Left lung (tissue), 10 donors: ENCODE measurements around the gene ATXN1. TPM values are rescaled to one million over a fixed set of nuclear protein-coding genes. Genes with fewer than 3 reads are reported as not detected.

ENCODE experiments used
- ATAC-seq: fragments of 200-7000 bp; cut with Tn5 transposase; one replicate; pipeline ENCODE4 v1.9.1; 2020; ENCODE audit warnings: moderate library complexity
- DNase-seq, 4 donors: peaks; one replicate each; pipeline ENCODE4 v3.0.0-alpha.2; 2013 to 2020
- H3K27ac ChIP-seq, 2 donors: fragments of 200-600 bp; sonication (generic) in 1 of 2; one replicate each; pipeline versions ENCODE4 v1.5.0 to v1.8.0; 2020 to 2021
- H3K27me3 ChIP-seq, 2 donors: fragments of 200-600 bp; sonication (generic) in 1 of 2; one replicate each; pipeline versions ENCODE4 v1.5.0 to v1.8.0; 2020 to 2021
- H3K36me3 ChIP-seq, 2 donors: fragments of 200-600 bp; sonication (generic) in 1 of 2; one replicate each; pipeline versions ENCODE4 v1.5.0 to v1.8.0; 2020 to 2021
- H3K4me1 ChIP-seq, 2 donors: fragments of 200-600 bp; one replicate each; pipeline ENCODE4 v1.8.0; 2021
- H3K4me3 ChIP-seq, 2 donors: fragments of 200-600 bp; sonication (generic) in 1 of 2; one replicate each; pipeline versions ENCODE4 v1.5.0 to v1.8.0; 2020 to 2021; ENCODE audit warnings: mild to moderate bottlenecking in 1 of 2
- H3K9me3 ChIP-seq, 2 donors: fragments of 200-600 bp; sonication (generic) in 1 of 2; one replicate each; pipeline versions ENCODE4 v1.5.0 to v1.8.0; 2020 to 2021
- intact Hi-C, 2 donors: fragments of 100-400 bp; cut with DNase I; formaldehyde crosslinking; loops; one replicate each; pipeline versions ENCODE4 v1.11.2 to v1.14.2; 2022
- polyA plus RNA-seq, 6 donors: library from polyadenylated mRNA; unstranded; fragments of 120-200 nt; gene quantifications; one replicate each; pipeline ENCODE4 v1.2.1, GENCODE V29; 2013; ENCODE audit not compliant: insufficient read length in 6 of 6
- total RNA-seq, 2 donors: library from RNA; stranded (reverse); fragmentation: NEBNext Ultra II Directional; extraction: Animal tissue kit (Norgen Biotek cat#: 25700); gene quantifications; one replicate each; pipeline ENCODE4 v1.2.1, GENCODE V29; 2021
- TF ChIP-seq, protein P1 (sequence below), 2 donors: fragments of 200-600 bp; sonication (generic) in 1 of 2; IDR thresholded peaks; one replicate each; pipeline versions ENCODE4 v1.5.0 to v1.8.0; 2021; ENCODE audit warnings: antibody characterized with exemption in 2 of 2
- donor health status: DM: no; HTN: yes; CAD: no.
- donor health status: DM: no; HTN: no; CAD: no.

Gene ATXN1
- total and polyA plus RNA-seq, 8 donors = 23.3 to 67.4 (median 27.3) TPM

DNA sequence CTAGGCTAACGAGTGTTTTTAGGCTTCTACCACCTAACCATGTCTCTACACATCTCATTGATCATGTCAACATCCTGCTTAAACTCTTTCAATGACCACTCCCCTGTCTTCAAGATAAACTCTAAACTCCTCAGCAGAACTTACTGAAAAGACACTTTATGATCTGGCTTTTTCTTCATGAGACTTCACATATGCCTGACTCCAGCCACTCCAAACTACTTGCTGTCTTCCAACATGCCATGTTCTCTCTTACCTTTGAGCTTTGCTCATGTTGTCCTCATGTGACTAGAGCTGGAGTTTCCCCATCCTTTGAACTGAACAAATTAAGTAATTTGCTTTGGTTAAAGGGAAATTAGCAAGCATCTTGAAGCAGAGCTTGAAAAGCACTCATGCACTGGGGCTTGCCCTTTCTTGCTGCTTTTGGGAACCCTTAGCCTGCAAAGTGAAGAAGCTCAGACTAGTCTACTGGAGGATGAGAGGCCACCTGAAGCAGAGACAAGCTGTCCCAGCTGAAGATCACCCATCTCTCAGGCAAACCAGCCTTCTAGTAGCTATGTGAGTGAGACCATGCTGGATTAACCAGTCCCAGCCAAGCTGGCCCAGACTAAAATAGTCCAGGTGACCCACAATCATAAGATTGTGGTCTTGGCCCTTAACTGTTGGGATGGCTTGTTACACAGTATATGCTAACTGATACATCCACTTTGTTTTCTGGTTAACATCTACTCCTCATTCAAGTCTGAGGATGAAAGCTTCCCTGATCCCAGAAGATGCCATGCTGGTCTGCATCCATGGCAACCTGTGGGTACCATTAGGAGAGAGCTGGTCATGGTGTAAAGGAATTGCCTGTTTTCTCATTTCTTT, 287.1 kb downstream of the ATXN1 start:
- peaks cover 9 to 17% of the 10 kb centered on the region in 2 donors for H3K4me1 ChIP-seq
- H3K27ac ChIP-seq = no peak overlapping the region
- H3K36me3 ChIP-seq = no peaks in the 10 kb centered on the region
- H3K9me3 ChIP-seq = no peaks in the 10 kb centered on the region
- intact Hi-C loops = no loop called here
- H3K27me3 ChIP-seq = no peaks in the 10 kb centered on the region
- H3K4me3 ChIP-seq = no peak overlapping the region
- TF ChIP-seq, protein P1, sequence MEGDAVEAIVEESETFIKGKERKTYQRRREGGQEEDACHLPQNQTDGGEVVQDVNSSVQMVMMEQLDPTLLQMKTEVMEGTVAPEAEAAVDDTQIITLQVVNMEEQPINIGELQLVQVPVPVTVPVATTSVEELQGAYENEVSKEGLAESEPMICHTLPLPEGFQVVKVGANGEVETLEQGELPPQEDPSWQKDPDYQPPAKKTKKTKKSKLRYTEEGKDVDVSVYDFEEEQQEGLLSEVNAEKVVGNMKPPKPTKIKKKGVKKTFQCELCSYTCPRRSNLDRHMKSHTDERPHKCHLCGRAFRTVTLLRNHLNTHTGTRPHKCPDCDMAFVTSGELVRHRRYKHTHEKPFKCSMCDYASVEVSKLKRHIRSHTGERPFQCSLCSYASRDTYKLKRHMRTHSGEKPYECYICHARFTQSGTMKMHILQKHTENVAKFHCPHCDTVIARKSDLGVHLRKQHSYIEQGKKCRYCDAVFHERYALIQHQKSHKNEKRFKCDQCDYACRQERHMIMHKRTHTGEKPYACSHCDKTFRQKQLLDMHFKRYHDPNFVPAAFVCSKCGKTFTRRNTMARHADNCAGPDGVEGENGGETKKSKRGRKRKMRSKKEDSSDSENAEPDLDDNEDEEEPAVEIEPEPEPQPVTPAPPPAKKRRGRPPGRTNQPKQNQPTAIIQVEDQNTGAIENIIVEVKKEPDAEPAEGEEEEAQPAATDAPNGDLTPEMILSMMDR (IDR thresholded peaks at IDR 0.05) = no peak
- no peak for ATAC-seq
- no peak for DNase-seq

DNA sequence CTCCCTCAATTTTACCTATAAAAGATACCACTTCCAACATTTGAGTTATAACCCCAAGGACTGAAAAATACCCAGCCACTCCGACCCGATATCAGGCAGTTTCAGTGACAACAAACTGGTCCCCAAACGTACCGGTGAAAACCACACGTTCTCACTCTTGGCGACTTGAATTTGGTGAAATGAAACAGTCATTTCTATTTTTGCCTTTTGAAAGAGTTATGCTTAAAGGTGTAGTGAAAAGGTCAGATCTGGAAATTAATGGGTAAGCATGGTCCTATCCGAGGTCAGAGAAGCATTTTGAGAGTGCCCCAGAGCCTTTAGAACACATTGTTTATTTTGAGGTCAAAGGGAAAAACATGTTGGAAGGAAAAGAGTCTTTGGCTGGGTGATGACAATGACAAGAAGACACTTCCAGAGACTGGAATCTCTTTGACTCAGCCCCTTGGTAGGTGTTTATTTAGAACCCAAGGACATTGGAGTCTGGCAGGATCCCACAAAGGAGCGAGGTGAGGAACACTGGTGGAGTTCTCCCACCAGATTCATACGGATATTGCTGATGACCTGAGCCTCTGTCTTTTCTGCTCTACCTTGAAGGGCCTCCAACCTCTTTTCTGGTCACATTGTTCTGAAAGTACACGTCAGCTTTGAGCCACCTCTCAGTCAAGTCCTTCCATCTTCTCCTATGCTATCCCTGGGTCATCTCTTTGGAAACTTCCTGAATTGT, 287.9 kb downstream of the ATXN1 start:
- Histone ChIP-seq H3K9me3 (no peaks in the 10 kb centered on the region), H3K4me3 (no peak overlapping the region), H3K27ac (no peak overlapping the region), H3K4me1 (peaks cover 9 to 17% of the 10 kb centered on the region in 2 donors), H3K27me3 (no peaks in the 10 kb centered on the region), H3K36me3 (no peaks in the 10 kb centered on the region)
- ATAC-seq (no peak), DNase-seq (no peak)
- intact Hi-C loops = no loop called here
- TF ChIP-seq, protein P1 (IDR thresholded peaks at IDR 0.05) = no peak

DNA sequence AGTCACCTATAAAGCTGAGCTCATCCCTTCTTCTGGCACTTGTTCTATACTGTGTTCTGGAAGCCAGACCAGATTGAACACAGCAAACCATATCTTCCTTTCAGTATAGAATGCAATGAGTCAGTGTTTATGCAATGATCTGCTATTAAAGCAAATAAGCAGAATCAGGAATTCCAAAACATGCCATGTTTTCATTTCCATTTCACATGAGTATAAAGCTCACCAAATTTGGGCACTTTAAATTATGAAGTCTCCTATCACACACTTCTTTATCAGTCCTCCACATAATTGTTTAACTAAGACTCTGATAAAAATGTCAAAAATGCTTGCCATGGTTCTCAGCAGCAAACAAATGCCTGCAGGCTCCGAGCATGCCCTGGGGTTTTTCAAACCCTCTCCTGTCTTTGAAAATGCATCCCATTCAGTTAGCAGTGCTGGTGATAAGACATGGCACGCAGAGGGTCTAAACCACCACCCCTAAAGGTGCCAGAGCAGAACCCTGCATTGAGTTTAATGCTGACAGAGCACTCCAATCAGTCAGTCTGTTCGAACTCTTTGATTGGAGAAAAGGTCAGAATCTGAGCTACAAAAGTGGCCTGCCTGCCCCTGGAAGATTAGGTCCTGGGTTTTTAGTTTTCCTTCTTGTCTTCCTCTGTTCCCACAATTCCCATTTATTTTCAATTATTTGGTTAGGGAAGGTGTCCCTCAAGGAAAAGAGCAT, 288.8 kb downstream of the ATXN1 start:
- ATAC-seq (peak; percentile 75), DNase-seq (no peak)
- Histone ChIP-seq H3K36me3 (no peaks in the 10 kb centered on the region), H3K27ac (no peak overlapping the region), H3K4me1 (peaks cover 9 to 17% of the 10 kb centered on the region in 2 donors), H3K4me3 (no peak overlapping the region), H3K9me3 (no peaks in the 10 kb centered on the region), H3K27me3 (no peaks in the 10 kb centered on the region)
- TF ChIP-seq, protein P1 (IDR thresholded peaks at IDR 0.05) = no peak
- intact Hi-C loops = no loop called here

GRCh38 chr6:16471910-16472297, 289.4 kb downstream of the ATXN1 start:
- Histone ChIP-seq H3K4me3 (no peak overlapping the region), H3K27ac (no peak overlapping the region), H3K9me3 (no peaks in the 10 kb centered on the region), H3K4me1 (peaks cover 9 to 17% of the 10 kb centered on the region in 2 donors), H3K27me3 (no peaks in the 10 kb centered on the region), H3K36me3 (no peaks in the 10 kb centered on the region)
- no peak for DNase-seq
- intact Hi-C loops = no loop called here
- ATAC-seq = peak; percentile 12
- TF ChIP-seq, protein P1 (IDR thresholded peaks at IDR 0.05) = no peak
